ENCODE measurements around the gene STIM1.

STIM1 gene

GRCh38 chr11:4065601-4066377 lies 210.3 kb downstream of the STIM1 start:
- ATAC-seq: peak; percentile 59
- TF ChIP-seq ZNF565 (CRISPR knock-in tag; conservative IDR thresholded peaks at IDR 0.05; ENCODE audit: low read depth): no peak
- TF ChIP-seq ISL1 (CRISPR knock-in tag; IDR thresholded peaks at IDR 0.05): peak; percentile 27

GRCh38 chr11:4066910-4067309 lies 211.4 kb downstream of the STIM1 start:
- TF ChIP-seq ZNF70 (CRISPR knock-in tag; IDR thresholded peaks at IDR 0.05): no peak
- TF ChIP-seq ZFP3 (CRISPR knock-in tag; IDR thresholded peaks at IDR 0.05): no peak
- no peak for TF ChIP-seq ISL1 (CRISPR knock-in tag; IDR thresholded peaks at IDR 0.05)
- no peak for TF ChIP-seq CSRNP3 (CRISPR knock-in tag; IDR thresholded peaks at IDR 0.05)
- TF ChIP-seq ZFP30 (CRISPR knock-in tag; IDR thresholded peaks at IDR 0.05): no peak
- TF ChIP-seq TSHZ2 (CRISPR knock-in tag; IDR thresholded peaks at IDR 0.05): no peak
- TF ChIP-seq ARNTL (CRISPR knock-in tag; IDR thresholded peaks at IDR 0.05; ENCODE audit: borderline replicate concordance, low read depth): no peak
- no peak for ATAC-seq

GRCh38 chr11:4068962-4069361 lies 213.5 kb downstream of the STIM1 start:
- ATAC-seq: peak; percentile 21; the same call in 1 of the 3 replicates
- TF ChIP-seq ZNF8 (CRISPR knock-in tag; IDR thresholded peaks at IDR 0.05) (no peak), OSR1 (CRISPR knock-in tag; IDR thresholded peaks at IDR 0.05) (no peak), CSRNP3 (CRISPR knock-in tag; IDR thresholded peaks at IDR 0.05) (no peak), PPARA (CRISPR knock-in tag; IDR thresholded peaks at IDR 0.05; ENCODE audit: borderline replicate concordance) (no peak)

GRCh38 chr11:4071325-4071724 lies 215.9 kb downstream of the STIM1 start:
- no peak for ATAC-seq
- TF ChIP-seq PATZ1 (CRISPR knock-in tag; IDR thresholded peaks at IDR 0.05; ENCODE audit: borderline replicate concordance): no peak
- no peak for TF ChIP-seq ARNTL (CRISPR knock-in tag; IDR thresholded peaks at IDR 0.05; ENCODE audit: borderline replicate concordance, low read depth)
- TF ChIP-seq ZC3H10 (CRISPR knock-in tag; IDR thresholded peaks at IDR 0.05): no peak
- TF ChIP-seq BACH2 (CRISPR knock-in tag; IDR thresholded peaks at IDR 0.05; ENCODE audit: borderline replicate concordance): no peak
- no peak for TF ChIP-seq ZFP3 (CRISPR knock-in tag; IDR thresholded peaks at IDR 0.05)
- no peak for TF ChIP-seq CSDC2 (CRISPR knock-in tag; IDR thresholded peaks at IDR 0.05)
- no peak for TF ChIP-seq TCF4 (CRISPR knock-in tag; IDR thresholded peaks at IDR 0.05; ENCODE audit: borderline replicate concordance)
- no peak for TF ChIP-seq ISL1 (CRISPR knock-in tag; IDR thresholded peaks at IDR 0.05)
- no peak for TF ChIP-seq OSR1 (CRISPR knock-in tag; IDR thresholded peaks at IDR 0.05)
- no peak for TF ChIP-seq ESRRG (CRISPR knock-in tag; IDR thresholded peaks at IDR 0.05)
- TF ChIP-seq PPARA (CRISPR knock-in tag; IDR thresholded peaks at IDR 0.05; ENCODE audit: borderline replicate concordance): no peak
- no peak for TF ChIP-seq SNAI2 (CRISPR knock-in tag; IDR thresholded peaks at IDR 0.05)
- TF ChIP-seq ZNF8 (CRISPR knock-in tag; IDR thresholded peaks at IDR 0.05): no peak
- no peak for TF ChIP-seq POU6F1 (CRISPR knock-in tag; IDR thresholded peaks at IDR 0.05; ENCODE audit: borderline replicate concordance, low read depth)
- no peak for TF ChIP-seq TSHZ2 (CRISPR knock-in tag; IDR thresholded peaks at IDR 0.05)
- no peak for TF ChIP-seq ZNF70 (CRISPR knock-in tag; IDR thresholded peaks at IDR 0.05)
- TF ChIP-seq GLIS3 (CRISPR knock-in tag; IDR thresholded peaks at IDR 0.05): no peak

Data from SK-N-SH treated with all-trans-retinoic acid at 6 μM for 48 hours (cell line).